ENCODE data around the gene TCTN2. TPM values are rescaled to one million over a fixed set of nuclear protein-coding genes. Genes with fewer than 3 reads are reported as not detected.

Gene TCTN2
- total and polyA plus RNA-seq, 10 of the 15 experiments (the other 5 are each of a cell fraction or from before 2014, with no cell fraction given), result 0.55 to 5.5 (median 3.3) TPM

DNA sequence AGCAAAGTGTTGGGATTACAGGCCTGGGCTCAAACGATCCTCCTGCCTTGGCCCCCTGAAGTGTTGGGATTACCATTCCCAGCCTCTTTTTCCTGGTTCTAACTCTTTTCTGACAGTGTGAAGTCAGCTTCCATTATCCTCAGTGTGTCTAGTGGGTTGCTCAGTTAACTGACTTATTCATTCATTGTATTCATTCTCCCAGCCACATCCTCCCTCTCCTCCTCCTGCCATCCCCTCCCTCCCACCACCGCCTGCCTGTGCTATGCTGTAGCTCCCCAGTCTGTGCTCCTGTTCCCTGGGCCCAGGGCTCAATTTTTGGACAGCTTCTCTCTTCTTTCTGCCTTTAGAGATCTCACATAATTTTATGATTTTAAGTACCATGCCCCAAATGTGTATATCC lies 60.7 kb downstream of the TCTN2 start:
- H3K9me3 ChIP-seq (replicated peaks; ENCODE audit: control insufficient read depth, insufficient read depth, low read length), result no peaks in the 10 kb centered on the region
- ATAC-seq (no peak), DNase-seq (ENCODE audit: low read depth, low spot score) (no peak), FAIRE-seq (no peak)
- intact Hi-C loops (cut with micrococcal nuclease; ENCODE audit: unreplicated experiment), result no loop called here
- H2AFZ ChIP-seq (ENCODE audit: control insufficient read depth, low read depth, low read length), result no peak overlapping the region
- H3K4me3 ChIP-seq, result no peak overlapping the region
- BruUV-seq (replicated peaks), result no TSS peak
- no peaks in the 10 kb centered on the region for H3K79me2 ChIP-seq (ENCODE audit: control insufficient read depth, insufficient read depth, low read length)
- POLR2A ChIA-PET, result interaction anchor here (0.6 kb wide), 1 partner anchor 9 kb away, joined by 3 read pairs; no protein-coding TSS in a partner anchor
- peaks cover 3% of the 10 kb centered on the region for H3K4me1 ChIP-seq (ENCODE audit: control insufficient read depth, insufficient read depth, low read length)
- RAD21 ChIA-PET (ENCODE audit: unreplicated experiment), result no interaction called here
- SMC1A ChIA-PET (ENCODE audit: uncharacterized antibody, unreplicated experiment), result no interaction called here
- no peak for TF ChIP-seq RCOR1 (conservative IDR thresholded peaks at IDR 0.05; ENCODE audit: low read depth, low read length)
- TF ChIP-seq MXI1 (IDR thresholded peaks at IDR 0.05; ENCODE audit: low read depth, low read length), result no peak
- TF ChIP-seq BACH1 (IDR thresholded peaks at IDR 0.05; ENCODE audit: borderline replicate concordance), result no peak
- no peak for TF ChIP-seq TARDBP (IDR thresholded peaks at IDR 0.05; ENCODE audit: borderline replicate concordance)
- TF ChIP-seq, protein P1, sequence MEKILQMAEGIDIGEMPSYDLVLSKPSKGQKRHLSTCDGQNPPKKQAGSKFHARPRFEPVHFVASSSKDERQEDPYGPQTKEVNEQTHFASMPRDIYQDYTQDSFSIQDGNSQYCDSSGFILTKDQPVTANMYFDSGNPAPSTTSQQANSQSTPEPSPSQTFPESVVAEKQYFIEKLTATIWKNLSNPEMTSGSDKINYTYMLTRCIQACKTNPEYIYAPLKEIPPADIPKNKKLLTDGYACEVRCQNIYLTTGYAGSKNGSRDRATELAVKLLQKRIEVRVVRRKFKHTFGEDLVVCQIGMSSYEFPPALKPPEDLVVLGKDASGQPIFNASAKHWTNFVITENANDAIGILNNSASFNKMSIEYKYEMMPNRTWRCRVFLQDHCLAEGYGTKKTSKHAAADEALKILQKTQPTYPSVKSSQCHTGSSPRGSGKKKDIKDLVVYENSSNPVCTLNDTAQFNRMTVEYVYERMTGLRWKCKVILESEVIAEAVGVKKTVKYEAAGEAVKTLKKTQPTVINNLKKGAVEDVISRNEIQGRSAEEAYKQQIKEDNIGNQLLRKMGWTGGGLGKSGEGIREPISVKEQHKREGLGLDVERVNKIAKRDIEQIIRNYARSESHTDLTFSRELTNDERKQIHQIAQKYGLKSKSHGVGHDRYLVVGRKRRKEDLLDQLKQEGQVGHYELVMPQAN (conservative IDR thresholded peaks at IDR 0.05), result no peak
- TF ChIP-seq, protein P2, sequence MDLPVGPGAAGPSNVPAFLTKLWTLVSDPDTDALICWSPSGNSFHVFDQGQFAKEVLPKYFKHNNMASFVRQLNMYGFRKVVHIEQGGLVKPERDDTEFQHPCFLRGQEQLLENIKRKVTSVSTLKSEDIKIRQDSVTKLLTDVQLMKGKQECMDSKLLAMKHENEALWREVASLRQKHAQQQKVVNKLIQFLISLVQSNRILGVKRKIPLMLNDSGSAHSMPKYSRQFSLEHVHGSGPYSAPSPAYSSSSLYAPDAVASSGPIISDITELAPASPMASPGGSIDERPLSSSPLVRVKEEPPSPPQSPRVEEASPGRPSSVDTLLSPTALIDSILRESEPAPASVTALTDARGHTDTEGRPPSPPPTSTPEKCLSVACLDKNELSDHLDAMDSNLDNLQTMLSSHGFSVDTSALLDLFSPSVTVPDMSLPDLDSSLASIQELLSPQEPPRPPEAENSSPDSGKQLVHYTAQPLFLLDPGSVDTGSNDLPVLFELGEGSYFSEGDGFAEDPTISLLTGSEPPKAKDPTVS (IDR thresholded peaks at IDR 0.05; ENCODE audit: low read depth, low read length), result no peak
- no peak for TF ChIP-seq SMAD1 (IDR thresholded peaks at IDR 0.05; ENCODE audit: low read depth, partially characterized antibody)
- TF ChIP-seq, protein P3, sequence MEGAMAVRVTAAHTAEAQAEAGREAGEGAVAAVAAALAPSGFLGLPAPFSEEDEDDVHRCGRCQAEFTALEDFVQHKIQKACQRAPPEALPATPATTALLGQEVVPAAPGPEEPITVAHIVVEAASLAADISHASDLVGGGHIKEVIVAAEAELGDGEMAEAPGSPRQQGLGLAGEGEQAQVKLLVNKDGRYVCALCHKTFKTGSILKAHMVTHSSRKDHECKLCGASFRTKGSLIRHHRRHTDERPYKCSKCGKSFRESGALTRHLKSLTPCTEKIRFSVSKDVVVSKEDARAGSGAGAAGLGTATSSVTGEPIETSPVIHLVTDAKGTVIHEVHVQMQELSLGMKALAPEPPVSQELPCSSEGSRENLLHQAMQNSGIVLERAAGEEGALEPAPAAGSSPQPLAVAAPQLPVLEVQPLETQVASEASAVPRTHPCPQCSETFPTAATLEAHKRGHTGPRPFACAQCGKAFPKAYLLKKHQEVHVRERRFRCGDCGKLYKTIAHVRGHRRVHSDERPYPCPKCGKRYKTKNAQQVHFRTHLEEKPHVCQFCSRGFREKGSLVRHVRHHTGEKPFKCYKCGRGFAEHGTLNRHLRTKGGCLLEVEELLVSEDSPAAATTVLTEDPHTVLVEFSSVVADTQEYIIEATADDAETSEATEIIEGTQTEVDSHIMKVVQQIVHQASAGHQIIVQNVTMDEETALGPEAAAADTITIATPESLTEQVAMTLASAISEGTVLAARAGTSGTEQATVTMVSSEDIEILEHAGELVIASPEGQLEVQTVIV (IDR thresholded peaks at IDR 0.05; ENCODE audit: borderline replicate concordance, partially characterized antibody), result no peak
- no peak for TF ChIP-seq POU2F2 (IDR thresholded peaks at IDR 0.05; ENCODE audit: borderline replicate concordance, low read depth, low read length)
- WGBS (ENCODE audit: insufficient coverage, insufficient replicate concordance, low lambda C conversion rate, missing lambda C conversion rate), result 56% methylated on average over 2 of the region's 2 CpGs
- H4K20me1 ChIP-seq (ENCODE audit: control insufficient read depth, insufficient read depth), result no peaks in the 10 kb centered on the region
- H3K9ac ChIP-seq (ENCODE audit: control insufficient read depth, insufficient read depth, low read length), result no peak overlapping the region
- H3K27me3 ChIP-seq (replicated peaks in 1 of 2; ENCODE audit: control insufficient read depth in 2 of 2, insufficient read depth in 2 of 2, low read length in 1 of 2), result no peaks in the 10 kb centered on the region
- in situ Hi-C loops (cut with MboI), result no loop called here
- H3K36me3 ChIP-seq (ENCODE audit: control insufficient read depth in 2 of 2, insufficient read depth in 2 of 2, low read length in 1 of 2), result peaks cover 6 to 23% of the 10 kb centered on the region in 2 experiments
- H3K4me2 ChIP-seq (ENCODE audit: control insufficient read depth, insufficient read depth), result no peak overlapping the region
- CTCF ChIA-PET, result no interaction called here
- H3K27ac ChIP-seq (ENCODE audit: control insufficient read depth, insufficient read depth), result no peak overlapping the region
